Activated naive CD8-positive, alpha-beta T cell (primary cell): ENCODE results near the gene ZNF609.
A peak's percentile ranks its signal among the peaks of the same experiment; 100 is the strongest.

Experiments used
- H3K27ac Mint-ChIP-seq: one replicate; pipeline ENCODE4 v1.8.0; 2021; ENCODE audit warnings: mixed read lengths
- H3K27me3 Mint-ChIP-seq: one replicate; pipeline ENCODE4 v1.8.0; 2021; ENCODE audit warnings: mixed read lengths
- H3K36me3 Mint-ChIP-seq: one replicate; pipeline ENCODE4 v1.8.0; 2021; ENCODE audit warnings: mixed read lengths
- H3K4me1 Mint-ChIP-seq: one replicate; pipeline ENCODE4 v1.8.0; 2021; ENCODE audit warnings: low read depth, mixed read lengths
- H3K4me3 Mint-ChIP-seq: one replicate; pipeline ENCODE4 v1.8.0; 2021; ENCODE audit warnings: mild to moderate bottlenecking, mixed read lengths
- H3K9me3 Mint-ChIP-seq: one replicate; pipeline ENCODE4 v1.8.0; 2021; ENCODE audit warnings: low read depth, mixed read lengths

Gene ZNF609

GRCh38 chr15:64693134-64693533, 232.8 kb downstream of the ZNF609 start:
- Mint-ChIP-seq H3K27me3 (no peaks in the 10 kb centered on the region), H3K4me3 (no peak overlapping the region), H3K4me1 (peaks cover 33% of the 10 kb centered on the region), H3K36me3 (peaks cover 3% of the 10 kb centered on the region), H3K27ac (peak overlapping the region; percentile 41), H3K9me3 (no peaks in the 10 kb centered on the region)

- Mint-ChIP-seq H3K27me3 (no peaks in the 10 kb centered on the region), H3K4me3 (no peak overlapping the region), H3K36me3 (peaks cover 3% of the 10 kb centered on the region), H3K9me3 (no peaks in the 10 kb centered on the region), H3K4me1 (peaks cover 49% of the 10 kb centered on the region), H3K27ac (peak overlapping the region; percentile 11)
Observed at GRCh38 chr15:64694816-64695215, 234.4 kb downstream of the ZNF609 start.

GRCh38 chr15:64695561-64695992, 235.2 kb downstream of the ZNF609 start:
- no peaks in the 10 kb centered on the region for H3K27me3 Mint-ChIP-seq
- H3K4me3 Mint-ChIP-seq = no peak overlapping the region
- H3K4me1 Mint-ChIP-seq = peaks cover 56% of the 10 kb centered on the region
- H3K36me3 Mint-ChIP-seq = peaks cover 3% of the 10 kb centered on the region
- no peaks in the 10 kb centered on the region for H3K9me3 Mint-ChIP-seq
- peak overlapping the region; percentile 16 for H3K27ac Mint-ChIP-seq

- no peaks in the 10 kb centered on the region for H3K9me3 Mint-ChIP-seq
- H3K27me3 Mint-ChIP-seq = no peaks in the 10 kb centered on the region
- H3K27ac Mint-ChIP-seq = no peak overlapping the region
- peaks cover 3% of the 10 kb centered on the region for H3K36me3 Mint-ChIP-seq
- no peak overlapping the region for H3K4me3 Mint-ChIP-seq
- peaks cover 63% of the 10 kb centered on the region for H3K4me1 Mint-ChIP-seq
Observed at GRCh38 chr15:64696481-64696880, 236.1 kb downstream of the ZNF609 start.

GRCh38 chr15:64697911-64698369, 237.6 kb downstream of the ZNF609 start:
- H3K27me3 Mint-ChIP-seq = no peaks in the 10 kb centered on the region
- peak overlapping the region; percentile 37 for H3K27ac Mint-ChIP-seq
- H3K36me3 Mint-ChIP-seq = peaks cover 3% of the 10 kb centered on the region
- H3K9me3 Mint-ChIP-seq = no peaks in the 10 kb centered on the region
- peaks cover 66% of the 10 kb centered on the region for H3K4me1 Mint-ChIP-seq
- peak overlapping the region; percentile 11 for H3K4me3 Mint-ChIP-seq

- Mint-ChIP-seq H3K4me3 (peak overlapping the region; percentile 18), H3K27me3 (no peaks in the 10 kb centered on the region), H3K4me1 (peaks cover 71% of the 10 kb centered on the region), H3K36me3 (peaks cover 3% of the 10 kb centered on the region), H3K9me3 (no peaks in the 10 kb centered on the region), H3K27ac (peak overlapping the region; percentile 66)
Observed at GRCh38 chr15:64698823-64699222, 238.4 kb downstream of the ZNF609 start.

- peak overlapping the region; percentile 12 for H3K4me3 Mint-ChIP-seq
- peak overlapping the region; percentile 76 for H3K27ac Mint-ChIP-seq
- no peaks in the 10 kb centered on the region for H3K9me3 Mint-ChIP-seq
- peaks cover 3% of the 10 kb centered on the region for H3K36me3 Mint-ChIP-seq
- H3K4me1 Mint-ChIP-seq = peaks cover 72% of the 10 kb centered on the region
- no peaks in the 10 kb centered on the region for H3K27me3 Mint-ChIP-seq
Observed at GRCh38 chr15:64699751-64700388, 239.5 kb downstream of the ZNF609 start.

GRCh38 chr15:64701051-64701450, 240.7 kb downstream of the ZNF609 start:
- H3K4me3 Mint-ChIP-seq = peak overlapping the region; percentile 80
- no peaks in the 10 kb centered on the region for H3K27me3 Mint-ChIP-seq
- no peaks in the 10 kb centered on the region for H3K36me3 Mint-ChIP-seq
- H3K27ac Mint-ChIP-seq = no peak overlapping the region
- H3K9me3 Mint-ChIP-seq = no peaks in the 10 kb centered on the region
- peaks cover 63% of the 10 kb centered on the region for H3K4me1 Mint-ChIP-seq

GRCh38 chr15:64701482-64702184, 241.3 kb downstream of the ZNF609 start:
- Mint-ChIP-seq H3K4me3 (peak overlapping the region; percentile 80), H3K27ac (peak overlapping the region; percentile 25), H3K4me1 (peaks cover 60% of the 10 kb centered on the region), H3K36me3 (no peaks in the 10 kb centered on the region), H3K27me3 (no peaks in the 10 kb centered on the region), H3K9me3 (no peaks in the 10 kb centered on the region)

GRCh38 chr15:64702816-64703631, 242.6 kb downstream of the ZNF609 start:
- H3K4me1 Mint-ChIP-seq = peaks cover 49% of the 10 kb centered on the region
- H3K27ac Mint-ChIP-seq = peak overlapping the region; percentile 78
- no peaks in the 10 kb centered on the region for H3K9me3 Mint-ChIP-seq
- H3K4me3 Mint-ChIP-seq = peak overlapping the region; percentile 80
- H3K36me3 Mint-ChIP-seq = no peaks in the 10 kb centered on the region
- no peaks in the 10 kb centered on the region for H3K27me3 Mint-ChIP-seq

- Mint-ChIP-seq H3K4me1 (peaks cover 43% of the 10 kb centered on the region), H3K27me3 (no peaks in the 10 kb centered on the region)
Observed at GRCh38 chr15:64703632-64703959, 243.2 kb downstream of the ZNF609 start.

GRCh38 chr15:64705006-64705405, 244.6 kb downstream of the ZNF609 start:
- H3K36me3 Mint-ChIP-seq = no peaks in the 10 kb centered on the region
- no peaks in the 10 kb centered on the region for H3K9me3 Mint-ChIP-seq
- H3K4me1 Mint-ChIP-seq = peaks cover 30% of the 10 kb centered on the region
- peak overlapping the region; percentile 33 for H3K4me3 Mint-ChIP-seq
- H3K27ac Mint-ChIP-seq = no peak overlapping the region
- H3K27me3 Mint-ChIP-seq = no peaks in the 10 kb centered on the region

More at GRCh38 chr15:64703632-64703959, 243.2 kb downstream of the ZNF609 start:
- H3K9me3 Mint-ChIP-seq = no peaks in the 10 kb centered on the region
- H3K4me3 Mint-ChIP-seq = peak overlapping the region; percentile 80
- no peaks in the 10 kb centered on the region for H3K36me3 Mint-ChIP-seq
- H3K27ac Mint-ChIP-seq = peak overlapping the region; percentile 78

GRCh38 chr15:64706011-64706911, 245.9 kb downstream of the ZNF609 start:
- Mint-ChIP-seq H3K4me1 (peaks cover 18% of the 10 kb centered on the region), H3K27me3 (no peaks in the 10 kb centered on the region), H3K4me3 (no peak overlapping the region), H3K9me3 (no peaks in the 10 kb centered on the region), H3K27ac (no peak overlapping the region), H3K36me3 (no peaks in the 10 kb centered on the region)

- no peaks in the 10 kb centered on the region for H3K27me3 Mint-ChIP-seq
- H3K9me3 Mint-ChIP-seq = no peaks in the 10 kb centered on the region
- H3K4me3 Mint-ChIP-seq = no peak overlapping the region
- no peaks in the 10 kb centered on the region for H3K4me1 Mint-ChIP-seq
- no peaks in the 10 kb centered on the region for H3K36me3 Mint-ChIP-seq
- no peak overlapping the region for H3K27ac Mint-ChIP-seq
Observed at GRCh38 chr15:64710676-64711428, 250.5 kb downstream of the ZNF609 start.
